HG03378 (cell line): ENCODE measurements around the gene FLVCR1.
A peak's percentile ranks its signal among the peaks of the same experiment; 100 is the strongest.

ENCODE experiments used
- ATAC-seq: cut with Tn5 transposase; IDR thresholded peaks from one replicate; pipeline ENCODE4 v1.9.1; 2021; ENCODE audit warnings: mild to moderate bottlenecking, moderate library complexity; ENCODE audit not compliant: unreplicated experiment

Gene FLVCR1

DNA sequence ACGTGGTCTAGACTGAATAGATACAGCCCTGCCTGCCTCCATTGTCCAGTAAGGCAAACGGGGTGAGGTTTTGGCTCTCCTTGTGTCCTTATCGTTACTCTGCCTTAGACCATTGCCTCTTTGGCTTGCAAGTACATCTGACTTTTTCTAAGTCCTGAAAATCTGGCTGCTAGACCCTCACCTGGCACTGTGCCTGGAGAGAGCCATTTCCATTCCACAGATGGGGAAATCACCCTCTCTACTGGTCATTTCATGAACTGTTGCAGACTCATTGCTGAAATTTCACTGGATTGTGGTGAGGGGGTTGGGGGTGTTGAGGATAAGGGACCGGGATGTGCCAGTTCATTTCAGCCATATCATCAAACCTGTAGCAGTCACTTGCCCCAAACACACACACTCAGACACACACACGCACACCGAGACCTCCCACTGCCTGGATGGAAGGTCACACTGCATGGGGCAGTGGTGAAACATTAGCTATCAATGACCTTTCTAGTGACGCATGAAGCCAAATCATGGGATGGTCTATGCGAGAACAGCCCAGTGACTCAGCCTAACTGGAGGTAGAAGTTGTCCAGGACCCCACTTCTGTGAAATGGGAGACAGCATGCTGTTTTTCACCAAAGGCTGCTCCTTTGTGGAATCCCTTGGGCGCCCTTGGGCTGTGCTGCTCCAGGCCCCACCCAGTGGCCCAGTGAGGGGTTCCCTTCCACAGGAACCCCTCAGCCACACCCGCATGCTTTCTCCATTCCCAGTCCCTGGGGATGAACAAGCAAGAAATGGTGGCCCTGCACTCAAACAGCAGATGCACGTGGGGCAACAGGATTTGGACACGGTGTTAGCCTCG is 57.4 kb downstream of the FLVCR1 start:
- ATAC-seq, result no peak

DNA sequence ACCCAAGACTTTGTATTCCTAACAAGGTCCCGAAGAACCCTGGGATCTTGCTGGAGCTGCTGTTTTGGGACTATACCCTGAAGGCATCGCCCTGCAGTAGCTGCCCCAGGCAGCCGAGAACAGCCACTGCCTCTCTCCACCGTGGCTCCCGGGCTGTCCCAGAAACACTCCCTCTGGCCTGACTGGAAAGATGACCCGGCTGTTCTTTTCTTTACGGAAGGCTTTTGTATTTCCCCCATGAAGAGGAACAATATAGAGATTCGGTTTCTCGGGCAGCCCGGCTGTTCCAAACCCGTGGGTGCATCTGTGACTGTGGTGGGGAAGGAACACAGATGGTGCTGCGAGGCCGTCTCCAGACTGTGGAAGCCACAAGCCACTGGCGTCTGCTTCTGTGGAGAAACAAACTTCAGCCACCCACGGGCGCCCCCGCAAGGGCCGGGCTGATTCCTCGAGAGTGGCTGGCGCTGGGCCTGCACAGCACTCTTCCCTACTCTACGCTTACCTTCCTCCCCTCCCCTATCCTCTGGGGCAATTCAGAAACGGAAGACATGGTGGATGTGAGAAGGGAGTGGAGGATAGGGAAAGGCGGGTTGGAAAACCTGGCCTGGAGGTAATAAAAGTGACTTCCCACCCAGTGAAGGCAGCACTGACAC is 58.5 kb downstream of the FLVCR1 start:
- ATAC-seq, result no peak

DNA sequence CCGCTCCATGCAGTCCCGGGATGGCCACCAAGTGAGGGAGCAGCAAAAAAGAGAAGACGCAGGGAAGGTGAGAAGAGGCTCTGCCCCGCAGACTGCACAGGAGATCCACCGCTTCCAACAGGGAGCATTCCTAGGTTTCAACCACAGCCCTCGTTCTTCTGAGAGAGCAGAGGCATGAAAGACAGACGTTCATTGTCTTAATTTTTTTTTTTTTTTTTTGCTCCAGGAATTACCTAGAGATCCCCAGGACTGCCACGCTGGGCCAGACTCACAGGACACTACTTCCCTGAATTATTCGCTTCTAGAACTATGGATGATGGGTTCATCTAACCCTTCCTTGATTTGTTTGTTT is 59.0 kb downstream of the FLVCR1 start:
- no peak for ATAC-seq

DNA sequence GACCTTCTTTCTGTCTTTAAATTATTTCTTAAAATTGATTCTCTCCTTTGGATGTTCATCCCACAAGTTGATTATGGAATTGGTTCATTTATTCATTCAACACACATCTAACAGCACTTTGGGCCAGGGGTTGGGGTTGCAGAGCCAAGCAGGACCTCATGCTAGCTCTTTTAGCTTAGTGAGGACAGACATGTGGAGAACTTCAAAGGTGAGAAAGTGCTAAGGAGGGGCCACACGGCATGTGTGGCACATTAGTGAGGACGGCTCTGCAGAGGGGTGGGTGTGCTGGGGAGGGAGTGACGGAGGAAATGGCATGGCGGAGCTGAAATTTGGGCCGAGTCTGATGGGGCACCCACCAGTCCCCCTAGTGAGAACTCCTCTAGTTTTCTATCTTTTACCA is 59.8 kb downstream of the FLVCR1 start:
- ATAC-seq, result no peak

DNA sequence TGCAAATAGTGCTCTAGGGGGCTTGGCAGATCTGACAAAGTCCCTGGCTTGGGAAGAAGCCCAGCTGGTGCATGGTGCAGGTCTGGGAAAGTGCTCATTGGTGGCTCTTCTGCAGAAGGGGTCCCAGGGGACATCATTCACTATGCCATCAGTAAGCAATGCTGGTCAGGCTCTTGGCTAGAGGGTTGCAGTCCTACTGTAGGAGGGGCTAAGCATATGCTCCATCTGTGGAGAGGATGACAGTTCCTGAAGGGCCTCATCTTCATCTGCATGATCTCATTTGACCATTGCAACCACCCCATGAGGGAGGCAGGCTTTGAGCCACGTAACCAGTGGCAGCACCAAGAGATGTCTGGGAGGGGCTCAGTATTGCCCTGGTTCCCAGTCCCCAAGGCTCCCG is 60.7 kb downstream of the FLVCR1 start:
- no peak for ATAC-seq

DNA sequence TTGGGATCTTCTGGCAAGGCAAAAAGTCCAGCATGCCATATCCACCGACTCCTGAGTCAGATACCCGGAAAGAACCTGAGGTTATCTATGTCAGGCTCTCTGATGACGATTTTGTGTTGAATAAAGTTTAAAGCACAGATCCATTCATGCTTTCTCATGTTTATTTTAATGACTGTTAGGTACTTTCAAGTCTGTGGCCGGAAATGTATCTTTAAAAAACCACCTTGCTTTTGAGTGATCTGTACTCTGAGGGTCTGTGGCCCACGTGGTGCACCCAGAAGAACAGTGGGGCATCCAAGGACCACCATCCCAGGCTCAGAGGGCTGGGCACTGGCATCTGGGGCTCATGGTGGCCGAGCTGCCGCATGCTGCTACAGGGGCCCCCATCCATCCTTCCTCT is 62.2 kb downstream of the FLVCR1 start:
- ATAC-seq, result no peak

DNA sequence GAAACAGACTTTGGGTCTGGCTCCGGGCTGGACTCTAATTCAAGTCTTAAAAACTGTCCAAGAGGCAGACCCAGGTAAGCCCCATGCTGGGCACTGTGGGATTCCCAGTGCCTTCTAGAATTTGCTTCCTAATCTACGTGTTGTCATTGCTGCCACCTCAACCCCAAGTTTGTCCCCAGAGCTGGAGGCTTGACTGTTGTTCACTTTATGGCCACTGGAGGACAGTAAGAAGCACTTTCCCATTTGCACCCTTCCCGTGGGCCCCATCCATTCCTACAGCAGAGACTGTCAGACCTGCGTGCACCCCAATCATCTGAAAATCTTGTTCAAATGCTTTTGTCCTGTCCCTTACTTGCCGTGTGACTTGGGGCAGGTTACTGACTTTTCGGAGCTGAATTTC is 62.8 kb downstream of the FLVCR1 start:
- ATAC-seq, result no peak

DNA sequence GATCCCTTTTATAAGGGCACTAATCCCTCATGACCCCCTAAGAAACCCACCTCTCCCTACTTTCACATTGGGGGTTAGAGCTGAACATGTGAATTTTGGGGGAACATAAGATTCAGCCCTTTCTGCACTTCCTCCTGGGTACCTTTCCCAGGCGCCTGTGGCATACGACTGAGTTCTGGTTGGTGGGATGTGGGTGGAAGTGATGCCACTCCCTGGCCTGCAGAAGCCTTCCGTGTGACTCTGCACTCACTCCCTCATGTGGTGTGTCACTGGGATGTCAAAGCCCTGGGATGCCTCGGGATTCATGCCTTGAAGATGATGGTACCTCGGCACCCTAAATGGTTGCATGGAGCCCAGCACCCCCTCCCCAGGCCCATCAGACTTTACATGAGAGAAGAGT is 63.9 kb downstream of the FLVCR1 start:
- ATAC-seq, result no peak

DNA sequence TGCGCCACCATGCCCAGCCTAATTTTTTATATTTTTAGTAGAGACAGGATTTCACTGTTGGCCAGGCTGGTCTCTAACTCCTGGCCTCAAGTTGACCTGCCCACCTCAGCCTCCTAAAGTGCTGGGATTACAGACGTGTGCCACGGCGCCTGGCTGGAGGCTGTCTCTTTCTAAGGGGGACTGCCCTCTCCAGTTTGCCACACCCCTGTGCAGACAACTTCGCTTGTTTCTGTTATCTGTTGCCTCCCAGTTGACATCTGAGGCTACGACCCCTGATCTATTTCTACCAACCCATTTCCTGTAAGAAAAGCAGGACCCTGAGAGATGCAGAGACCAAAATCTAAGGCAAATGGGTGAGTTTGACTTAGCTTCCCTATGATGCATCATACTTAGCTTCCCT is 68.3 kb downstream of the FLVCR1 start:
- ATAC-seq, result no peak

DNA sequence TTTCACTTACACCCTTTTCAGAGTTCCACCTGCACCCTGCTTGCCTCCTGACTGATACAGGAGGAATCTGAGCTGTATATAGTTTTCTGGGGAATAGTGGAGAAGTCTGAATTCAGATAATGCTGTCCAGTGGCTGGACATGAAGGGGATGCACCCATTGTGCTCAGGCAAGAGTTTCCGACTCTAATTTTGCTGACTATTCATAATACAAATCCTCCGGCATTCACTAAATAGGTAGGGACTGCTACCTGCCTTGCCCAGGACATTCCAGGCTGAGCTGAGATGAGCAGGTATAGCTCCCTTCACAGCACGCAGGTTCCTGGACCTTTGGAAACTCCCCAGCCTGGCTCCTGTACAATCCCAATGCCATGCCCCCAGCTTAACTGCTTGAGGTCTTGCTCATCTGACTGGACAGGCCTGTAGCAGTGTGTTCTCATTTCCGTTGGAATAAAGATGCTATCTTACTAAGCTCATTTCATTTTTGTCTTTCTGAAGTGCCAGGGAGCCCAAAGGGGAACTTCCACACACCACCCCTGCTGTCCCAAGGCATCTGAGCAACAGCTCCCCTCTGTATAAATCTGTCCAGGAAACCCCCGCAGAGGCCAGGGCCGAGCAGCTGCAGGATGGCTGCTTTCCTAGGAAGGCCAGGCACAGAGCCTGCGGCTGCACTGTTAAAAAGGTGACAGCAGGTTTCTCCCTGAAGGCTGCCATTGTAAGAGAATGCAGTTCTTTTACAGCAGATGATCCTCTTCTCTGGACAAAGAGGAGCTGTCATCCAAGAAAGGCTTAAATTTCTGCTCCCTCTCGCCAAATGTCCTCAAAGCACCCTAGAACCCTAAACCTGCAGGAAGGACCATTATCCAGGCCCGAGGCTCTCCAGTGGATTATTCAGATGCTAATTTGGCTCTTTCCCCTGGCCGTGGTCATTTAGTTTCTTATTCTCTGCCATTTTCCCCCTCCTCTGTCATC is 70.5 kb downstream of the FLVCR1 start:
- peak; percentile 77 for ATAC-seq

DNA sequence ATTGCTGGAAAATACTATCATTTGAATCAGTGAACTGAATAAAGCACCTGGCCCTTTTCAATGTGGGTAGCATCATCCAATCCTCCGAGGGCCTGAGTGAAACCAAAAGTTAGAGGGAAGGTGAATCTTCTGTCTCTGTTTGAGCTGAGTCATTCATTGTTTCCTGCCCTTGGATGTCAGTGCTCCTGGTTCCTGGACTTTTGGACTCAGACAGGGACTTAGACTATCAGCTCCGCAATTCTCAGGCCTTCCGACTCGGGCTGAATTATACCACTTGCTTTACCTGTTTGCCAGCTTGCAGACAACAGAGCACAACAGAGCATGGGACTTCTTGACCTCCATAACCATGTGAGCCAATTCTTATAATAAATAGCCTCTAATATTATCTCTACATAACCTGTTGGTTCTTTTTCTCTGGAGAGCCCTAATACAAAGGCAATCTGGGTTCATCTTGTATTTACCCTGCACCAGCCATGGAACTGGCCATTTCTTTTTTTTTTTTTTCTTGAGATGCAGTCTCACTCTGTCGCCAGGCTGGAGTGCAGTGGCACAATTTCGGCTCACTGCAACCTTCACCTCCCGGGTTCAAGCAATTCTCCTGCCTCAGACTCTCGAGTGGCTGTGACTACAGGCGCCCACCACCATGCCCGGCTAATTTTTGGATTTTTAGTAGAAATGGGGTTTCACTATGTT is 73.1 kb downstream of the FLVCR1 start:
- no peak for ATAC-seq

DNA sequence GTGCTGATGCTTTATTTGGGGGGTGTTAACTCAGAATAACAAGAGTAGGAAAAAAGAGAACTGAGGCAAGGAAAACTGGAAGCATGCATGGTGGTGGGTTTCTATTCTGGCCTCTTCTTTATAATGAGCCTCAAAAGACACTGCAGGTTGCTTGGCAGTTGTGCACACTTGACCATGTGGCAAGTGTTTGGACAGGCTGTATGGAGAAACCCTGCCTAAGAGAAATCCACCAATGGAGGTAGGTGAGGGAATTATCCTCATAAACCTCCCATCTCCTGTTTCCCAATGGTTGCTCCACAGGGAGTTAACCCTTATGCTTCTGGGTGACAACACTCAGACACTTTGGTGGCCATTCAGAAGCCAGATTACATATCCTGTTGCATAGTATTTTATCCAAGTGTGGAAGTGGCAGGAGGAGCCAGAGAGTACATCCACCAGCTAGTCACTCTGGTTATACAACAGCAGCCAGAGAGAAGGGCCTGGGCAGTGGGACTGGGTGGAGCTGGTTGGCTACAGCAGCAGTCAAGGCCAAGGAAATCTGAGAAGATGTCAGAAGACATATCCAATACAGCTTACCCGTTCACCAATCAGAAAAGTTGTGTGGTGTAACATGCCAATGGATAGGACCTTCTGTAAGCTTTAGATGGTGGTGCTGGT is 75.9 kb downstream of the FLVCR1 start:
- no peak for ATAC-seq

DNA sequence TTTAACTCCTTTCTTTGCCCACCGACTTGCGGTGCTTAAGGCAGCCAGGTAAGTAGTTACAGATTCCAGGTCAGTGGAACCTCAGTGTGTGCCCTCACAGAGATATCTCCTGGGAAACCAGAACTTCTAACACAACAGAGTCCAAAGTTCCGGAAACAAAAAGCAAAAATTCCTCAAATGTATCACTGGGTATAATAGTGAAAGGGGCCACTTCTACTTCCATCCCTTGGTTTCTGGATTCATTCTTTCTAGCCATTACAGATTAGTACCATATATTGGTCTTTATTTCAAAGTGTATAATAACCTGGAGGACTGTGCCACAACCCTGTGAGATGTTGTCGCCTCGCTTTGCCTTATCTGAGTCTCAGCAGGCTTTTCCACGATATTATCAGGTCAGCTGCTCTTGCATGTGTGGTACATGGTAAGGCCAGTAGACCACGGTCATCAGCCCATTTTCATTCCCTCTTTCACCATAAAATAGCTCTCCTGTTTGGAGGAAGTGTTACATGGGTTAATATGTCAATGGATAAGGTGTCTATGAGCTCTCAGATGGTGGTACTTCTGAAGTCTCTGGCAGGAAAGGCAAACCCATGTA is 77.4 kb downstream of the FLVCR1 start:
- ATAC-seq, result no peak

DNA sequence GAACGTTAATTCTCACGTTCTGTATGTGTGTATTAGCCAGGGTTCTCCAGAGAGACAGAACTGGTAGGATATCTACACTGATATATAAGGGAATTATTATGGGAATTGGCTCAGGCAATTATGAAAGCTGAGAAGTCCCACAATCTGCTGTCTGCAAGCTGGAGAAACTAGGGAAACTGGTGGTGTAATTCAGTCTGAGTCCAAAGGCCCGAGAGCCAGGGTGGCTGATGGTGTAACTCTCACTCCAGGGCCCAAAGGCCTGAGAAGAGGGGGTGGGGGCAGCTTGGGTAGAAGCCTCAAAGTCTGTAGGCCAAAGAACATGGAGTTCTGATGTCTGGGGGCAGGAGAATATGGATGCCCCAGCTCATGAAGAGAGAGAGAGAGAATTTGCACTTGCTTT is 79.0 kb downstream of the FLVCR1 start:
- ATAC-seq, result no peak

DNA sequence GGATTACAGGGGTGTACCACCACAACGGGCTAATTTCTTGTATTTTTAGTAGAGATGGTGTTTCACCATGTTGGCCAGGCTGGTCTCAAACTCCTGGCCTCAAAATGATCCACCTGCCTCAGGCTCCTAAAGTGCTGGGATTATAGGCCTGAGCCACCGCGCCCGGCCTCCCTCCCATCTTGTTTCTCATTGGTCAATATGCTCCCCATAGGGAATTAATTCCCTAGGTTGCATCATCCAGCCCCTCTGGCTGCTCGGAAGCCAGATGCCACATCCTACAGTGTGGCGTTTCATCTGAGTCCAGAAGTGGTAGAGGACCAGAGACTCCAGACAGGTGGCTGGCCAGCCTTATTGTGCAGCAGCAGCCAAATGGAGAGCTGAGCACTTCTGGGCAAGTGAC is 80.8 kb downstream of the FLVCR1 start:
- no peak for ATAC-seq

DNA sequence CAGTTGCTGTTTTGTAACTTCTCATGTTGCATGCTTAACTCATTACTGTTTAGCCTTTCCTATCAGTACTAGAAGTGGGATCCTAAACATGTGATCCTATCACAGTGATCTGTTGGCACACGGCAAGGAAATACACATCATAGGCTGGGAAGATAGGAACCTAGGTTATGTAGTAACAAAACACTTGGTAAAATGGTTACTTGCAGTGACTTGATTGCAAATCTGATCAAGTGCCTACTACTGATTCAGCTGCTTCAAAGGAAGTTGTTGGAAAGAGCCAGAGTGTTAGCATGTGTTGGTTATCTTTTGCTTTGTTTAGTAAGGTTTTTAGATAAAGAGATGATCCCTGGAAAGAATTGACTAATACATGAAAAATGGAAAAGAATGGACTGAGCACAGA is 83.4 kb downstream of the FLVCR1 start:
- ATAC-seq, result no peak

DNA sequence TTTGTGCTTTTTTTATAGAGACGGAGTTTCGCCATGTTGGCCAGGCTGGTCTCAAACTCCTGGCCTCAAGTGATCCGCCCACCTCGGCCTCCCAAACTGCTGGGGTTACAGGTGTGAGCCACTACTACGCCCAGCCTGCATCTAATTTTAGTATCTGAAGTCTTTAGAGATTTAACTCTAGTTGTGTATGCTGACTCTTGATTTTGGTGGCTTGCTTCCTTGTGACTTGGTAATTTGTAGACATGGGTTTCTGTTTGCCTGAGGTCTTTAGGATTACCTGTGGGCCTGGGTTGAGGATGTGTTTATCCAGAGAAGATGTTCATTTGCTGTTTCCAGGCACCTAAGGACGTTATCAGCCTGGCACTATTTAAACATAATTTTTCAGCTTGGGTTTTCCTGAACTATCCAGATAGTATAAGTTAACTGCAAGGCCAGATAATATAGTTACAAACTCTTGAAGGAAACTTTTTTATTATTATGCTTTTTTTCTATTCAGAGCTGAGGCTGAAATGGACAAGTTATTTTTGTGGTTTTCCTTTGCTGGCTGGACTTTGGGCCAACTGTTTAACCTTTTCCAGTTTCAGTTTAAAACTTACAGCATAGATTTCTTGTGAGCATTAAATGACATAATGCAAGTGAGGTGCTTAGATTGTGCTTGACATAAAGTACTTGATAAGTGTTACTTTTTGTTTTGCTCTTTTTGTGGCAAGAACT is 84.8 kb downstream of the FLVCR1 start:
- no peak for ATAC-seq

DNA sequence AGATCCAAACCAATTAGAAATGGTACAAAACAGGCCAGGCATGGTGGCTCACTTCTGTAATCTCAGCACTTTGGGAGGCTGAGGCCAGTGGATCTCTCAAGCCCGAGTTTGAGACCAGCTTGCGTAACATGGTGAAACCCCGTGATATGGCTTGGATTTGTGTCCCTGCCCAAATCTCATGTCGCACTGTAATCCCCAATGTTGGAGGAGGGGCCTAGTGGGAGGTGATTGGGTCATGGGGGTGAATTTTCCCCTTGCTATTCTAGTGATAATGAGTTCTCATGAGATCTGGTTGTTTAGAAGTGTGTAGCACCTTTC is 85.3 kb downstream of the FLVCR1 start:
- no peak for ATAC-seq

DNA sequence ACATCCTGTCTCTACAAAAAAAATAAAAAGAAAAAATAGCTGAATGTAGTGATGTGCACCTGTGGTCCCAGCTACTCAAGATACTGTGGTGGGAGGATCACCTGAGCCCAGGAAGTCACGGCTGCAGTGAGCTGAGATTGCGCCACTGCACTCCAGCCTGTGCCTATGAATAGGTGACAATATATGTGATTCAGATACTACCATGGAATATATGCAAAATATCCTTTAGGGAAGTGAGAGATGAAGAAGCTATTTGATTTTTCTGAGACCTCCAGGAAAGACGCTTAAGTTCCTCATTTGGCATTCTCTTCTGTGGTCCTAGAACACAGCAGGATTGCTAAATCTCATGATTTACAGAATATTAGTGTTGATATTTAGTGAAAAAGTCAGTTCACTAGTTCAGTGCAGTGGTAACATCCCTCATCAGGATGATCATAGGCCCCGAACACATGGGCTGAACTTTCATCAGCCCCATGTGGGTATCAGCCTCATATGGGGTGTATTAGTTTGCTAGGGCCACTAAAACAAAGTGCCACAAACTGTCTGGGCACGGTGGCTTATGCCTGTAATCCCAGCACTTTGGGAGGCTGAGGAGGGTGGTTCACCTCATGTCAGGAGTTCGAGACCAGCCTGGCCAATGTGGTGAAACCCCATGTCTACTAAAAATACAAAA is 86.3 kb downstream of the FLVCR1 start:
- peak; percentile 61 for ATAC-seq
